HUES64 (cell line): ENCODE data around the gene RBP5. TPM values are rescaled to one million over a fixed set of nuclear protein-coding genes. Genes with fewer than 3 reads are reported as not detected.
A peak's percentile ranks its signal among the peaks of the same experiment; 100 is the strongest.

Experiments
- H3K27ac ChIP-seq: 2 replicates; pipeline ENCODE4 v1.7.0; 2013; ENCODE audit warnings: low read depth, low read length, inconsistent platforms
- H3K27me3 ChIP-seq: 2 replicates; pipeline ENCODE4 v1.6.1; 2013; ENCODE audit warnings: mild to moderate bottlenecking, low read length; ENCODE audit not compliant: insufficient read depth
- H3K36me3 ChIP-seq: 2 replicates; pipeline ENCODE4 v1.6.1; 2013; ENCODE audit warnings: mild to moderate bottlenecking, low read length; ENCODE audit not compliant: insufficient read depth
- H3K4me1 ChIP-seq: 2 replicates; pipeline ENCODE4 v1.6.1; 2013; ENCODE audit warnings: mild to moderate bottlenecking, low read length, moderate library complexity; ENCODE audit not compliant: insufficient read depth
- H3K4me3 ChIP-seq: 2 replicates; pipeline ENCODE4 v1.5.1; 2013; ENCODE audit warnings: mild to moderate bottlenecking, low read length, moderate library complexity
- H3K9ac ChIP-seq: 2 replicates; pipeline ENCODE4 v1.6.1; 2013; ENCODE audit warnings: mild to moderate bottlenecking, low read depth, low read length
- H3K9me3 ChIP-seq: 2 replicates; pipeline ENCODE4 v1.6.1; 2013; ENCODE audit warnings: low read depth, low read length; ENCODE audit not compliant: insufficient read depth
- WGBS: fragments of 150-250, 120-280 bp; methylation state at CpG from one replicate; pipeline ENCODE4 v1.1.7; 2013; ENCODE audit warnings: missing lambda C conversion rate; 5-methylcytosine and 5-hydroxymethylcytosine counted together
- polyA plus RNA-seq, 2 experiments: library from polyadenylated mRNA; stranded (reverse); fragments of 50-300 nt; gene quantifications; one replicate each; pipeline ENCODE4 v1.2.3, GENCODE V29; 2013

Gene RBP5
- polyA plus RNA-seq (2013, experiment 1 of 2): 1.4 TPM
- 1.5 TPM for polyA plus RNA-seq (2013, experiment 2 of 2)

GRCh38 chr12:7128681-7129286, at the start of gene RBP5:
Gene RBP5, minus strand, starts transcription at chr12:7128889. Its CDS starts 114 bp downstream, at chr12:7128775.
- peaks cover 12% of the 10 kb centered on the region for H3K4me1 ChIP-seq
- no peak within 1 kb of the TSS for H3K27ac ChIP-seq
- peaks cover under 1% of the 10 kb centered on the region; the same call in 1 of the 2 replicates for H3K36me3 ChIP-seq

GRCh38 chr12:7178481-7178880, 49.8 kb upstream of the RBP5 start:
- H3K4me3 ChIP-seq: no peak overlapping the region
- H3K9ac ChIP-seq: no peak overlapping the region
- no peaks in the 10 kb centered on the region for H3K36me3 ChIP-seq
- H3K4me1 ChIP-seq: no peaks in the 10 kb centered on the region
- peaks cover 21% of the 10 kb centered on the region for H3K9me3 ChIP-seq
- H3K27me3 ChIP-seq: no peaks in the 10 kb centered on the region
- WGBS: 85% methylated on average over 2 of the region's 2 CpGs
- H3K27ac ChIP-seq: no peak overlapping the region

More at GRCh38 chr12:7128681-7129286, at the start of gene RBP5:
- H3K27me3 ChIP-seq: peaks cover 13% of the 10 kb centered on the region
- peak within 1 kb of the TSS; percentile 80 for H3K4me3 ChIP-seq
- 74% methylated on average over 6 of the region's 7 CpGs for WGBS
- peak within 1 kb of the TSS; percentile 64 for H3K9ac ChIP-seq
- H3K9me3 ChIP-seq: no peaks in the 10 kb centered on the region

GRCh38 chr12:7176595-7176994, 47.9 kb upstream of the RBP5 start:
- no peaks in the 10 kb centered on the region for H3K36me3 ChIP-seq
- no peaks in the 10 kb centered on the region for H3K27me3 ChIP-seq
- no peaks in the 10 kb centered on the region for H3K4me1 ChIP-seq
- peaks cover 36% of the 10 kb centered on the region for H3K9me3 ChIP-seq
- H3K9ac ChIP-seq: no peak overlapping the region
- no peak overlapping the region for H3K4me3 ChIP-seq
- no peak overlapping the region for H3K27ac ChIP-seq
- WGBS: 79% methylated on average over 2 of the region's 2 CpGs

- Histone ChIP-seq H3K4me1 (no peaks in the 10 kb centered on the region), H3K27ac (no peak overlapping the region), H3K36me3 (no peaks in the 10 kb centered on the region), H3K27me3 (no peaks in the 10 kb centered on the region), H3K9me3 (peaks cover 43% of the 10 kb centered on the region), H3K4me3 (no peak overlapping the region), H3K9ac (no peak overlapping the region)
Measured at GRCh38 chr12:7175493-7175892, 46.8 kb upstream of the RBP5 start.

- Histone ChIP-seq H3K4me3 (no peak overlapping the region), H3K27me3 (no peaks in the 10 kb centered on the region), H3K36me3 (no peaks in the 10 kb centered on the region), H3K9me3 (peaks cover 75% of the 10 kb centered on the region), H3K9ac (no peak overlapping the region), H3K27ac (no peak overlapping the region), H3K4me1 (no peaks in the 10 kb centered on the region)
- WGBS: 95% methylated on average over 1 of the region's 1 CpG
Measured at GRCh38 chr12:7171854-7172253, 43.2 kb upstream of the RBP5 start.

- peaks cover 86% of the 10 kb centered on the region for H3K9me3 ChIP-seq
- no peaks in the 10 kb centered on the region for H3K27me3 ChIP-seq
- no peaks in the 10 kb centered on the region for H3K36me3 ChIP-seq
- H3K27ac ChIP-seq: no peak overlapping the region
- H3K9ac ChIP-seq: no peak overlapping the region
- H3K4me1 ChIP-seq: no peaks in the 10 kb centered on the region
- no peak overlapping the region for H3K4me3 ChIP-seq
Measured at GRCh38 chr12:7169951-7170350, 41.3 kb upstream of the RBP5 start.

GRCh38 chr12:7162691-7163114, 34.0 kb upstream of the RBP5 start:
- 47% methylated on average over 19 of the region's 19 CpGs for WGBS
- Histone ChIP-seq H3K4me3 (peak overlapping the region; percentile 27; the same call in 1 of the 2 replicates), H3K27ac (no peak overlapping the region), H3K4me1 (no peaks in the 10 kb centered on the region), H3K36me3 (no peaks in the 10 kb centered on the region), H3K9me3 (peaks cover 38% of the 10 kb centered on the region), H3K9ac (no peak overlapping the region), H3K27me3 (no peaks in the 10 kb centered on the region)

- H3K36me3 ChIP-seq: no peaks in the 10 kb centered on the region
- H3K4me3 ChIP-seq: no peak overlapping the region
- peaks cover 29% of the 10 kb centered on the region for H3K9me3 ChIP-seq
- no peaks in the 10 kb centered on the region for H3K4me1 ChIP-seq
- H3K9ac ChIP-seq: no peak overlapping the region
- 92% methylated on average over 5 of the region's 5 CpGs for WGBS
- H3K27me3 ChIP-seq: no peaks in the 10 kb centered on the region
- H3K27ac ChIP-seq: no peak overlapping the region
Measured at GRCh38 chr12:7161811-7162210, 33.1 kb upstream of the RBP5 start.

GRCh38 chr12:7161327-7161726, 32.6 kb upstream of the RBP5 start:
- Histone ChIP-seq H3K27ac (no peak overlapping the region), H3K9me3 (peaks cover 24% of the 10 kb centered on the region), H3K36me3 (no peaks in the 10 kb centered on the region), H3K4me3 (no peak overlapping the region), H3K27me3 (no peaks in the 10 kb centered on the region), H3K9ac (no peak overlapping the region), H3K4me1 (no peaks in the 10 kb centered on the region)
- 87% methylated on average over 4 of the region's 4 CpGs for WGBS

GRCh38 chr12:7160183-7160582, 31.5 kb upstream of the RBP5 start:
- WGBS: 78% methylated on average over 7 of the region's 7 CpGs
- no peaks in the 10 kb centered on the region for H3K36me3 ChIP-seq

GRCh38 chr12:7158781-7159609, 30.3 kb upstream of the RBP5 start:
- 79% methylated on average over 10 of the region's 10 CpGs for WGBS
- Histone ChIP-seq H3K9ac (no peak overlapping the region), H3K36me3 (0 out of 2 replicates have a peak, but pooled peaks cover 2% of the 10 kb centered on the region), H3K4me3 (no peak overlapping the region), H3K4me1 (no peaks in the 10 kb centered on the region), H3K27me3 (no peaks in the 10 kb centered on the region), H3K27ac (no peak overlapping the region), H3K9me3 (peaks cover 7% of the 10 kb centered on the region; the same call in 1 of the 2 replicates)

More at GRCh38 chr12:7160183-7160582, 31.5 kb upstream of the RBP5 start:
- H3K9me3 ChIP-seq: peaks cover 13% of the 10 kb centered on the region; the same call in 1 of the 2 replicates
- H3K4me1 ChIP-seq: no peaks in the 10 kb centered on the region
- no peak overlapping the region for H3K4me3 ChIP-seq
- no peaks in the 10 kb centered on the region for H3K27me3 ChIP-seq
- H3K9ac ChIP-seq: no peak overlapping the region
- no peak overlapping the region for H3K27ac ChIP-seq
